ENCODE measurements around the gene RAP1A. TPM values are rescaled to one million over a fixed set of nuclear protein-coding genes. Genes with fewer than 3 reads are reported as not detected.

The RAP1A gene
- total RNA-seq, 1 donor, result 36.2 TPM

- DNase-seq (ENCODE audit: low read depth), result no peak
- H3K4me3 ChIP-seq (ENCODE audit: low read depth, low read length), result no peak overlapping the region
- no peak for TF ChIP-seq CTCF (IDR thresholded peaks at IDR 0.05; ENCODE audit: insufficient read depth, low read length)
Observed at GRCh38 chr1:111727056-111727455, 107.5 kb downstream of the RAP1A start.

- no peak for TF ChIP-seq CTCF (IDR thresholded peaks at IDR 0.05; ENCODE audit: insufficient read depth, low read length)
- DNase-seq (ENCODE audit: low read depth), result no peak
- H3K4me3 ChIP-seq (ENCODE audit: low read depth, low read length), result no peak overlapping the region
Observed at GRCh38 chr1:111729271-111729921, 109.8 kb downstream of the RAP1A start.

GRCh38 chr1:111729946-111730681 is 110.5 kb downstream of the RAP1A start:
- DNase-seq (ENCODE audit: low read depth), result no peak

GRCh38 chr1:111730706-111731105 is 111.1 kb downstream of the RAP1A start:
- no peak for TF ChIP-seq CTCF (IDR thresholded peaks at IDR 0.05; ENCODE audit: insufficient read depth, low read length)
- H3K4me3 ChIP-seq (ENCODE audit: low read depth, low read length), result no peak overlapping the region
- DNase-seq (ENCODE audit: low read depth), result no peak

More at GRCh38 chr1:111729946-111730681, 110.5 kb downstream of the RAP1A start:
- no peak overlapping the region for H3K4me3 ChIP-seq (ENCODE audit: low read depth, low read length)
- TF ChIP-seq CTCF (IDR thresholded peaks at IDR 0.05; ENCODE audit: insufficient read depth, low read length), result no peak

GRCh38 chr1:111731956-111732355 is 112.4 kb downstream of the RAP1A start:
- no peak for TF ChIP-seq CTCF (IDR thresholded peaks at IDR 0.05; ENCODE audit: insufficient read depth, low read length)
- DNase-seq (ENCODE audit: low read depth), result no peak
- no peak overlapping the region for H3K4me3 ChIP-seq (ENCODE audit: low read depth, low read length)

- DNase-seq (ENCODE audit: low read depth), result no peak
- no peak overlapping the region for H3K4me3 ChIP-seq (ENCODE audit: low read depth, low read length)
- TF ChIP-seq CTCF (IDR thresholded peaks at IDR 0.05; ENCODE audit: insufficient read depth, low read length), result no peak
Observed at GRCh38 chr1:111732718-111733117, 113.1 kb downstream of the RAP1A start.

Measured in fibroblast of the aortic adventitia (primary cell).